NOMO-1 (cell line): ENCODE data around the gene TMEM79.

ENCODE experiments used
- DNase-seq, 2 experiments: peaks; one replicate each; lab custom pipeline; 2025; ENCODE audit not compliant: unreplicated experiment in 2 of 2; lab: John Stamatoyannopoulos, UW

The TMEM79 gene, protein sequence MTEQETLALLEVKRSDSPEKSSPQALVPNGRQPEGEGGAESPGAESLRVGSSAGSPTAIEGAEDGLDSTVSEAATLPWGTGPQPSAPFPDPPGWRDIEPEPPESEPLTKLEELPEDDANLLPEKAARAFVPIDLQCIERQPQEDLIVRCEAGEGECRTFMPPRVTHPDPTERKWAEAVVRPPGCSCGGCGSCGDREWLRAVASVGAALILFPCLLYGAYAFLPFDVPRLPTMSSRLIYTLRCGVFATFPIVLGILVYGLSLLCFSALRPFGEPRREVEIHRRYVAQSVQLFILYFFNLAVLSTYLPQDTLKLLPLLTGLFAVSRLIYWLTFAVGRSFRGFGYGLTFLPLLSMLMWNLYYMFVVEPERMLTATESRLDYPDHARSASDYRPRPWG

DNA sequence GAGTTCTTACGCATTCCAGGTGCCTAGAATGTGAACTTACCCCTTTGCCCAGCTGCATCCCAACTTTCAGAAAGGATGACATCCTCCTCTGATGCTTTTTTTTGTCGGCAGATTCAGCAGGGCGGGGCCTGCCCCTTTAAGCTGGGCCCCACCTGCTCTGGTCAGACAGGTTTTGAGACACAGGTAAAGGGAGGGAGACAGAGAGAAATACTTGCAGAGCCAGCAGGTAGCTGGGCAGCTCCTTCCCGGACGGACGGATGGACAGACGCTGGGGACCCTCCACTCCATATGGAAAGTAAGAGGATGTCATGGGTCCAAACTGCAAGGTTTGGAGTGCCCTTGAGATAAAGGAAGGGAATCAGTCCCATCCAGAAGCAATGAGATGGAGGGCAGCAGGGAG, at the start of gene TMEM79:
TMEM79 (plus strand) TSS at position 214 of the 400 bp plus-strand sequence. CDS start 902 bp downstream, outside the sequence.
- no peak for DNase-seq

DNA sequence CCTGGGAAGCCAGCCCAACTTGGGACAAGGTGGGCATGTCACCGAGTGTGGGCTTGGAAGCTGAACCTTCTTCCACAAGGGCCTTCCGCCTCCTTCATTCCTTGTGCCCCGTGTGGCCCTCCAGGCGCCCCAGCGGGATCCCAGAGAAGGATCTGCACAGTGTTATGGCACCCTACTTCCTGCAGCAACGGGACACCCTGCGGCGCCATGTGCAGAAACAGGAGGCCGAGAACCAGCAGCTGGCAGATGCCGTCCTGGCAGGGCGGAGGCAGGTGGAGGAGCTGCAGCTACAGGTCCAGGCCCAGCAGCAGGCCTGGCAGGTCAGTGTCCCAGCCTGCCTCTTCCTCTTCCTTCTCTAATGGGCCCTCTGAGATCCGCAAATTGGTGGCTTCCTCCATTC, 48.0 kb upstream of the TMEM79 start:
- DNase-seq: no peak

DNA sequence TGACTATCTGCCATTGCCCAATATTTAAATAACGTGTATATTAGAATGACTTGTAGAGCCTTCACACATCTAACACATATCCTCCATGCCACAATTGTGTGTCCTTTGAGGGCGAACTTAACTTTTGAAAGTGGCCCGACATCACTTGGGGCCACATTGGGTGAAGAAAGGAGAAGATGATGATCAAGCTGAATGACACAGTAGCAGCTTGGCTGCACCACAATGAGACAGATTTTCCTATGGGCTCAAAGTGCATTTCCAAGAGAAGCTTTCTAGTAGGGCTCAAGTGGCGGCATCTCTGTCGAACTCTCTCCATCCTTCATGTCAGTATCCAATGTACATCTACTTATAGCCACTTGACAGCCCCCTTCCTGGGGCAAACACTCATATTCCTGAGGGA, 45.9 kb upstream of the TMEM79 start:
- DNase-seq: no peak

DNA sequence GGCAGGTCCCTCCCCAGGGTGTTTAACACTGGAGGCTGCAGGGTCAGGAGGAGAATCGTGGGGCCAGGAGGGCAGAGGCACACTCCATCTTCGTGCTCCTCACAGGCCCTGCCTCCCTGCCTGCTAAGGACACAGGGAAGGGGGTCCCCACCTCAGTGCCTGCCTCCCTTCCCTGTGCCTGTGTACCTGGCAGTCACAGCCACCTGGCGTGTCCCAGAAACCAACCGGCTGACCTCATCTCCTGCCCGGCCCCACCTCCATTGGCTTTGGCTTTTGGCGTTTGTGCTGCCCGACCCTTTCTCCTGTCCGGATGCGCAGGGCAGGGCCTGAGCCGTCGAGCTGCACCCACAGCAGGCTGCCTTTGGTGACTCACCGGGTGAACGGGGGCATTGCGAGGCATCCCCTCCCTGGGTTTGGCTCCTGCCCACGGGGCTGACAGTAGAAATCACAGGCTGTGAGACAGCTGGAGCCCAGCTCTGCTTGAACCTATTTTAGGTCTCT, 42.8 kb upstream of the TMEM79 start:
- no peak for DNase-seq

DNA sequence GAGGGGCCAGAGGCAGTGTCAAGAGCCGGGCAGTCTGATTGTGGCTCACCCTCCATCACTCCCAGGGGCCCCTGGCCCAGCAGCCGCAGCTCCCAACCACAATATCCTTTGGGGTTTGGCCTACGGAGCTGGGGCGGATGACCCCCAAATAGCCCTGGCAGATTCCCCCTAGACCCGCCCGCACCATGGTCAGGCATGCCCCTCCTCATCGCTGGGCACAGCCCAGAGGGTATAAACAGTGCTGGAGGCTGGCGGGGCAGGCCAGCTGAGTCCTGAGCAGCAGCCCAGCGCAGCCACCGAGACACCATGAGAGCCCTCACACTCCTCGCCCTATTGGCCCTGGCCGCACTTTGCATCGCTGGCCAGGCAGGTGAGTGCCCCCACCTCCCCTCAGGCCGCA, 42.2 kb upstream of the TMEM79 start, which contains the start of gene BGLAP:
BGLAP (plus strand) TSS at position 259 of the 400 bp plus-strand sequence; CDS start at position 307, 48 bp downstream.
- DNase-seq: no peak

DNA sequence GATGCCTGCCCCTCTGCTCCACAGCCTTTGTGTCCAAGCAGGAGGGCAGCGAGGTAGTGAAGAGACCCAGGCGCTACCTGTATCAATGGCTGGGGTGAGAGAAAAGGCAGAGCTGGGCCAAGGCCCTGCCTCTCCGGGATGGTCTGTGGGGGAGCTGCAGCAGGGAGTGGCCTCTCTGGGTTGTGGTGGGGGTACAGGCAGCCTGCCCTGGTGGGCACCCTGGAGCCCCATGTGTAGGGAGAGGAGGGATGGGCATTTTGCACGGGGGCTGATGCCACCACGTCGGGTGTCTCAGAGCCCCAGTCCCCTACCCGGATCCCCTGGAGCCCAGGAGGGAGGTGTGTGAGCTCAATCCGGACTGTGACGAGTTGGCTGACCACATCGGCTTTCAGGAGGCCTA, 41.4 kb upstream of the TMEM79 start:
- no peak for DNase-seq

DNA sequence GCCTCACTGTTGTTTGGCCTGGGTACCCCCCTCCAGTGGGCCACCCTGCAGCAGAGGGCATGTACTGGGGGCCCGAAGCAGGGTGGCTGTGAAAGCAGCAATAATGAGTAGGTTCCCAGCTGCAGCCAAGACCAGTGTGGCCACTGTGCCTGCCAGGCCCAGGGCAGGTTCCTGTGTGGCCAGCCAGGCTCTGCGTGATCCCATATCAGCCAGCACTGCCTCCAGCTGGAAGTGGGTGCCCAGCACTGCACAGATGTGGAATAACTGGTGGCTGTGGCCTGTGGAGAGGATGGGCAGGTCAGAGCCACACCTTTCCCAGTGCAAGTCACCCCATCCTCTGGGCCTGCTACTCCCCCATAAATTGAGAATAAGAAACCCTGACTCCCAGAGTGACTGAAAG, 40.0 kb upstream of the TMEM79 start:
- no peak for DNase-seq

DNA sequence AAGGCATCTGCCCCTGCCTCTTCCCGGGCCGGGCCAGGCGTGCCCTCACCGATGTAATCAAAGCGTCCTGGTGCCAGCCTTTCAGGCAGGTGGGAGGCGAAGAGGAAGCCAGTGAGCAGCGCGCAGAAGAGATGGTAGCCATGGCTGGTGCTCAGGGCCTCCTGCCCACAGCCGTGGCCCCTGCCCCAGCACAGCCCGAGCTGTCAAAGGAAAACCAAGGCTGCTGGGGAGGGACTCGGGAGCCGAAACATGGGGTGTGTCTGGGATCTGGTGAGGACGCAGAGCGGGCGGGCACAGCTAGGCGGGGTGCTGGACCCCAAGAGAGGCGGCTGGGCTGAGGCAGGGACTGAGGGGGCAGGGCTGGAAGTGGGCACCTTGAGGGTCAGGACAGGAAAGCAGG, 39.4 kb upstream of the TMEM79 start:
- no peak for DNase-seq

DNA sequence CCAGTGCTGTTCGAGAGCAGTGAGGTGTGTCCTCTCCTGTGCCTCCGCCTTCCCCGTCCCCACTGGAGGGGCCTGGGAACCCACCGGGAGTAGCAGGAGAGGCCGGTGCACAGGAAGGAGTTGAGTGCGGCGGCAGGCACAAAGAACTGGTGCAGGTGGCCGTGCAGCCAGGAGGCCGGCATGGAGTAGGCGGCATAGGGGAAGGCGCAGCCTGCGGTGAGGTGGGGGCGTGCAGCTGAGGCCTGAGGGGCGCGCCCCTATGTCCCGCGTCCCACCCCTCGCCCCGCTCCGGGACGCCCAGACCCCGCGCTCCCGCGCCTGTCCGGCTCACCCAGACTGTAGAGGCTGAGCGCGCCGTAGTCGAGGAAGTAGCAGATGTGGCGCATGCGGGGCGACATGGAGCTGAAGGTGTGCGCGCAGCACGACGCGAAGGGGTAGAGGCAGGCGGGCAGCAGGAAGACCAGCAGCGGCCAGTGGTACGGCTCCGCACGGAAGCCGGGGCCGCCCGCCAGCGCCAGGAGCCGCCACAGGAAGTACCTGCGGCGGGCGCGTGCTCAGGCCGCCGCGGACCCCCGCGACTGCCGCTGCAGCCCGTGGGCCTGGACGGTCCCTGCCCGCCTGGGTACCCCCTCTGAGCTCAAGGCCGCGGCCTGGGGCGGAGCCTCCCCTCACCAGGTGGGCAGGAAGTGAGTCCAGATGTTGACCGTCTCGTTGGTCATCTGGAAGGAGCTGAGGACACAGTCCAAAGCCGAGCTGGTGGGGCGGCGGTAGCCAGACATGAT, 38.5 kb upstream of the TMEM79 start:
- DNase-seq: peak; percentile 32 to 63

DNA sequence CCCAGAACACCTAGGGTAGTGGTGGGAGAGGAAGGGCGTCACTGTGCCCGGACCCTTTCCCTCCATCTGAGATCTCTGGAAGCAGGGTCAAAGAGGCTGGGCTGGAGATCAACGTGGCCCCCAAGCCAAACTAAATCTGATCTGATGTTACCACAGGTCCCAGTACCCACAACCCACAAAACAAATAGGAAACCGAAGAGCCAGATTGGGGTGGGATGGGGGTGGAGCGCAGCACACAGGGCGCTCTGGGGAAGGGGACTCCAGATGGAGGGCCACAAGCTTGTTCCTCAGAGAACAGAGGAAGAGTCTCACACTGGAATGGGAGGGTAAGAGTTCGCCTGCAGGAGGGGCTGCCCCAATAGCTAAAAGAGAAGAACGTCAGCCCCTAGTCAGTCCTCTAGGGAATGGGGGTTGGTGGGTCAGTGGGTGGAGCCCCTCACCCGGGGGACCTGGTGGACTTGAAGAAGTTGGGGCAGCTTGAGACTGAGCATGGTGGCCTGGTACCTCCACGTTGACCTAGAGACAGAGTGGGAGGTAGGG, 37.8 kb upstream of the TMEM79 start:
- DNase-seq: no peak

DNA sequence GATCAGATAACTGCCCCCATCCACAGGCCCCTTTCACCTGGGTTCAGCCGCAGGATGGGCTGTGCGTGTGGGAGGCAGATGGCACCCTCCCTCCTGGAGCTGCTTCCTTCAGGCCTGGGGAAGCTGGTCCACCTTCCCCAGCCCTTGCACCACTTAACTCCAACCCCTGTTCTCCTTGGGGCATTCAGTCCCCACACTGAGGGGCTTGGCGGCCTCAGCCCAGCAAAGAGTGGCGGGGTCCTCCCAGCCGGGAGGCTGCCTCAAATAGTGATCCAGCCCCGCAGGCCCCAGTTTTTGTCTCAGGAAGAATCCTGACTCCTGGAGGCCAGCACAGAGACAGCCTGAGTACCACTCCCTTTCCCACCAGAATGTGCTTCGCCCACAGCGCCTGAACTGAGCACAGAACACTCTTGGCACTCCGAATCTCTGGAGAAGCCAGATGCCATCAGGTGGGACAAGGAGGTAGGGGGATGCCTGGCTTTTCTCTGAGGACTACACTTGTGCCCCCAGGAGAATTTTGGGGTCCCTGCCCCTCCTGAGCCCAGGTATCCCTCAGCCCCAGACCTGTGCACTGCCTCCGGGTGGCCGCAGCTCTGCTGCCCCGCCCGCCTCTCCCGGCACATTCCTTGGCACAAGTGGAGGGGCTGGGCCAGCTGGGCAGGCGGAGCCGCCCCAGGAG, 37.2 kb upstream of the TMEM79 start:
- DNase-seq: no peak

DNA sequence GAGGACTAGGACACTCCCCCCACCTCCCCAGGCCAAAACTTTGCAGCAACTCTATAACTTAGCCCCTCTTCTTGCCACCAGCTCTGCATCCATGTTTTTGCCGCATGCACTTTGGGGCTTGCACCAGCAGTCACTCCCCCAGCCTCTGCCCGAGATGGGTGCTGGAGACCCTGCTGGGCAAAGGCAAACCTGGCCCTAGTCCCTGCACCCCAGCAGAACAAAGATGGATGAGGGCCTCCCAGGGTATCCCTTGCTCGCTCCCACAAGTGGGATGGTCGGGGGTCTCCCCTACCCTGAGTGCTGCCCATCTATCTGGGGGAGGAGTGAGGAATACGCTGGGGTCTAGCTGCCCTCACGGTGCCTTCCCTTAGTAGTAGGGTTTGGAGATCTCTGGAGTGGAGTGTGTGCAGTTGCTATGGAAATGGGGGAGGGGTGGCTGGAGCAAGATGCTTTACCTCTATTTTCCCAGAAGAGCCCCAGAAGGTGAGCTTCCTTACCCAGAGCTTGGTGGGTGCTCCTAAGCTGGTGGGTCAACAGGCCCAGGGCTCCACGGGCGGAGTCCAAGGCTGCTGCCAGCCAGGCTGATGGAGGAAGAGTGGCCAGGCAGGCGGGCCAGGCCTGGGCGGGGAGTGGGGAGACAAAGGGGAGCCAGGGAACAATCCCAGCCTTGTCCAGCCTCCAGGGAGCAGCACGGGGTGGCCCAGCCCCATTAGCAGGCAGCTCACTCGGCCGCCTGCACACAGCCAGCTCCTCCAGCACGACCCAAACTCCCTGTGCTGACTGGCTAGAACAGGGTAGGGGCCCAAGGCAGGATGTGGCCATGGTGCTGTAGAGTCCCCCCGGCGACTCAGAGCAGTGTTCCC, 36.4 kb upstream of the TMEM79 start, which contains the start of gene PAQR6:
PAQR6 (minus strand) TSS at position 597 of the 863 bp plus-strand sequence. CDS start 1,325 bp downstream, outside the sequence.
- no peak for DNase-seq

DNA sequence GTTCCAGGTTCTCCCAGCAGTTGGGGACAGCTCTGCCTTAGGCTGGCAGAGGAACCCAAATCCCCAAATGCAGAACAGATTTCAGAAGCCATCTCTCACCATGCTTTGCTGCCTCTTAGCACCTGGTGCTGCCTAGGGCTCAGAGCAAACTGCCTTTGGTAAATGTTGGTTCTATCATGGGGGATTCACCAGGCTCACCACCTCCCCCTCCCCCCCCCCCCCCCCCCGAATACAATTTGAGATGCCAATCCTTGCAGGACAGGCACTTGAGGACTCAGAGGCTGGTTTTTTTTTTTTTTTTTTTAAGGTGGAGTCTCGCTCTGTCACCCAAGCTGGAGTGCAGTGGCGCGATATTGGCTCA, 35.8 kb upstream of the TMEM79 start:
- DNase-seq: no peak

DNA sequence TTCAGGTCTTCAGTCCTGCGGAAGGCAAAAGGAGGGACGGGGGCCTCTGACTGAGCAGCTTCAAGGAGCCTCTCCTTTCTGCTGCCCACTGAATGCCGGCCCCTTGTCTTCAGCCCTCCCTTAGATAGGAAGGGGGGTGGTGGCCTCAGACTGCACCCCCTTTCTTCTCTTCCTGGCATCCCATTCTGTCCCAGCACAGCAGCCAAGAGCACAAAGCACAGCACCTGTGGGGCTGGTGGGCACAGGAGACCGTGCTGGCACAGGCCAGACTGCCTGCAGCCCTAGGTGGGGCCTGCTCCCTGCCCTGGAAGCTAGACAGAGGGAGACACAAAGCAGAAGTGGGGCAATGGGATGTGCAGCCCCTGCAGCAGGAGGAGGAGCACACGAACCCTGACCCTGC, 34.5 kb upstream of the TMEM79 start:
- no peak for DNase-seq

DNA sequence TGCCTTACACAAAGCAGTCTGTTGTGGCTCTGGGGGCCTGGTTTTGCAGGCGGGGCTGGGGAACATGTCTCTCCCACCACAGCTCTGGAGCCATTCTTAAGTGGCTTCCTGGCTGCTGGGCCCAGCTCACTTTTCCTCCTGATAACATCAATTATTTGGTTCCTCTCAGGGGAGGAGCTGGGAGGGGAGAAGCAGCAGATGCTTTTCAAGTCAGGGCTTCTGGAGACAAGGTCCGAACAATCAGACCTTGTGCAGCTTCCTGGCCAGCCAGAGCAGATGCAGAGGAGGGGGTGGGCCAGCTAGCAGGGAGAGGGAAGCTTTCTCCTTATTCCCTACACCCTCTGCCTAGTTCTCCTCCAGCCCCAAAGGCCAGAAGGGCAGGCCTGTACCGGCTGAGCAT, 32.6 kb upstream of the TMEM79 start:
- no peak for DNase-seq

DNA sequence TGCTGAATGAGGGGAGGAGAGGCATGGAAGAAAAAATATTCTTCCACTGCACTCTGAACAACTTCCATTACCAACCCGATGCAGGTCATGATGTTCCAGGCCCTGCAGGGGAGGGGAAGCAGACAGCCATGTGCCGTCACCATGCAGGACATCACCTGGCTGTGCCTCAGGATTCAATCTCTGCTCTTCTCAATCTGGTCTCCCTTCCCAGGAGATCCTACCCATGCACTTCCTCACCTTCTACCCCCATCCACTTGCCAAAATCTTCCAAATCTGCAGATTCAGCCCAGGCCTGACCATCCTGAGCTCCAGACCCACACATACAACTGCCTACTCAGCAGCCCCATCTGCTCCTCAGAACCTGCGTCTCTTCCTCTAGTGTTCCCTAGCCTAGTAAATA, 30.5 kb upstream of the TMEM79 start:
- DNase-seq: no peak

DNA sequence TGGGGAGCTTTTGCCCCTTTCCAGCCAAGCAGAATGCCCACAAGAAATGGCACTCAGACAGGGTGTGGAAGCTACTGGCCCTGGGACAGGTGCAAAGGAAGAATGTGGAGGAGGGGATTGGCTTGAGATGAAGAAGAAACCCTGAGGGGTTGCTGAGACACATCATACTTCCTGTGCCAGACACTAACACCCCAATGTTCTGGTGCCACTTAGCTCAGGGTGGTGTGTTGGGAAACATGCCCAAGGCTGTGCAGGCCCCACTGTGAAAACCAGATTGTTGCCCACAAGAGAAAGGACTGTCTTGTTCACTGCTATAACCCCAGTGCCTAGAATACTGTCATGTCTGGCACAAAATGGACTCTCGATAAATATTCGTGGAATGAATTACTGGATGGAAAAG, 26.4 kb upstream of the TMEM79 start:
- no peak for DNase-seq

DNA sequence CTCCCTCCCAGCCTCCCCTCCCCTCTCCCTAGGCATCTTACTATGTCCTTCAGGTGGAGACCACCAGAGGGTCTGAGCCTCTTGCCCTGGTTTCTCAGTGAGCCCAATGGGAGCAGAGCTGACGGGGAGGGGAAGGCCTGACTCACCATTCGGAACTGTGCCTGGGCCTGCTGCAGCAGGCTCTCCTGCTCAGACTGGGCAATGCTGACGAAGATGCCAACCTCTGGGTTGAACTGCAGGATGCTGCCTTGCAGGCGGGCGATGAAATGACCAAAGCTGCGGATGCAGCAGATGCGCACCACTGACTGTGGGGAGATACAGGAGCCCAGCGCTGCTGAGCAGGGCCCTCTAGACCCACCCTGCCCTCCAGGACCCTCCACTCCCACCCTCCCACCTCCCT, 25.3 kb upstream of the TMEM79 start:
- no peak for DNase-seq

DNA sequence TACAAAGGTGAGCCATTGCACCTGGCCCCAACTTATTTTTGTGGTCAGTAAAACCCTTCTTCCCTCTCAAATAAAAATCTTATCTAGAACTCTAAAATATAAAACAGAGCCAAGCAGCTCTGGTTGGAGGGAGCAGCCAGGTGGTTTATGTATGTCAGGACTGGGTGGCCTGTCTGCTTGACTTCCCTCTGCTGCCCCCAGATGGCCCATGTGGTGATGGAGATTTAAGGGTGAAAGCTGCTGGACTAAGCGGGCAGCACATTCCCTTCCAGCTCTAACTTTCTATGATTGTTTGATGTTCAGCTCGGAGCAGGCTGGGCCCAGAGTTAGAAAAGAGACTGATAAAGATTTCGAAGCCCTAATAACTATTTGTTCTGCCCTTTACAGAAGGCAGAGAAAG, 24.3 kb upstream of the TMEM79 start:
- DNase-seq: no peak

DNA sequence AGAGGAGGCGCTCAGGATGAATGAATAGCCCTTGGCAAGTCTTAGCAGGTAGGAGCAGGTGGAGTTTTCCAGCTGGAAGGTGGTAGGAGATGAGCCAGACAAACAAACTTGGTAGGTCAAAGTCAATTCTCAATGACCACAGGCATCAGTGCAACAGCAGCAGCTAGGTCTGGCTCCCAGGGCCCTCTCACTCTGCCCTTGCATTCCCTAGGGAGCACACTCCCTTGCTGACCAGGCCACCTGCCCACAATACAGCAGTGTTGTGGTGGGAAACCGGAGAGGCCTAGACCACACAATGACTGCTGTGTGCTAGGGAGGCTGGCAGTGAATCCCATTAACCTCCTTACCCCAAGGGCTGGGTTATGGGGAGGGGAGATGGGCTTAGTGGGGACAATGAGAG, 23.2 kb upstream of the TMEM79 start:
- no peak for DNase-seq
